ENCODE results near the gene ANKLE1. TPM values are rescaled to one million over a fixed set of nuclear protein-coding genes. Genes with fewer than 3 reads are reported as not detected.

The ANKLE1 gene
- total RNA-seq, 4 donors from 2014 or later = 0.07 to 1.1 (median 0.36) TPM

- 60 to 63% methylated on average over 10 of the region's 10 CpGs for WGBS, 2 donors
- DNase-seq (ENCODE audit: low spot score in 2 of 2) = no peak
- intact Hi-C loops (cut with DNase I; ENCODE audit: low total_unique reads) = no loop called here
- no peak overlapping the region for H3K4me3 ChIP-seq (ENCODE audit: low read depth, poor library complexity, severe bottlenecking)
- TF ChIP-seq CTCF (IDR thresholded peaks at IDR 0.05) (no peak), POLR2A (IDR thresholded peaks at IDR 0.05) (no peak)
These were observed 53.9 kb downstream of the ANKLE1 start for GRCh38 chr19:17335575-17335974.

Other genes with a start within 250 kb of the ANKLE1 start
- gene HAUS8, start 206.4 kb upstream of the ANKLE1 start, total RNA-seq = 1 to 10 TPM; 3.3 to 7.0 (median 5.7) TPM
- gene MYO9B, start 206.1 kb upstream of the ANKLE1 start, total RNA-seq = 10 to 100 TPM; 29.2 to 63.1 (median 43.5) TPM
- gene USE1, start 66.5 kb upstream of the ANKLE1 start, total RNA-seq = 10 to 100 TPM; 16.6 to 25.5 (median 23.8) TPM
- gene OCEL1, start 55.7 kb upstream of the ANKLE1 start, total RNA-seq = 1 to 10 TPM; 2.6 to 7.9 (median 4.0) TPM
- 100 to 1,000 TPM in 1 of 4 donors, 10 to 100 TPM in 3; 57.2 to 119 (median 83.6) TPM for gene NR2F6, start 36.0 kb upstream of the ANKLE1 start, total RNA-seq
- gene USHBP1, start 17.2 kb upstream of the ANKLE1 start, total RNA-seq = 1 to 10 TPM in 3 of 4 donors, under 1 TPM in 1; 0.80 to 3.0 (median 2.0) TPM
- 10 to 100 TPM; 48.3 to 61.2 (median 59.6) TPM for gene BABAM1, start 14.5 kb upstream of the ANKLE1 start, total RNA-seq
- gene ABHD8, start 21.5 kb downstream of the ANKLE1 start, total RNA-seq = 10 to 100 TPM; 20.2 to 34.9 (median 27.7) TPM
- 100 to 1,000 TPM in 3 of 4 donors, 10 to 100 TPM in 1; 88.4 to 228 (median 131) TPM for gene MRPL34, start 24.0 kb downstream of the ANKLE1 start, total RNA-seq
- 10 to 100 TPM; 16.4 to 30.7 (median 26.3) TPM for gene DDA1, start 27.7 kb downstream of the ANKLE1 start, total RNA-seq
- 10 to 100 TPM; 31.1 to 56.8 (median 46.9) TPM for gene ANO8, start 53.0 kb downstream of the ANKLE1 start, total RNA-seq
- 10 to 100 TPM; 30.6 to 36.8 (median 35.0) TPM for gene GTPBP3, start 55.7 kb downstream of the ANKLE1 start, total RNA-seq
- 10 to 100 TPM; 11.7 to 96.5 (median 50.2) TPM for gene PLVAP, start 95.4 kb downstream of the ANKLE1 start, total RNA-seq
- not detected for gene CCDC194, start 112.3 kb downstream of the ANKLE1 start, total RNA-seq
- gene BST2, start 123.7 kb downstream of the ANKLE1 start, total RNA-seq = 10 to 100 TPM in 3 of 4 donors, 1 to 10 TPM in 1; 9.4 to 15.9 (median 12.5) TPM
- 10 to 100 TPM; 66.8 to 86.4 (median 75.6) TPM for gene MVB12A, start 138.1 kb downstream of the ANKLE1 start, total RNA-seq
- gene TMEM221, start 166.8 kb downstream of the ANKLE1 start, total RNA-seq = 1 to 10 TPM in 1 of 4 donors, under 1 TPM in 2, not detected in 1; 0.42 to 1.3 (median 0.61) TPM
- gene NXNL1, start 179.0 kb downstream of the ANKLE1 start, total RNA-seq = not detected
- 10 to 100 TPM; 30.6 to 58.2 (median 43.6) TPM for gene SLC27A1, start 188.6 kb downstream of the ANKLE1 start, total RNA-seq
- gene PGLS, start 229.7 kb downstream of the ANKLE1 start, total RNA-seq = 100 to 1,000 TPM; 107 to 130 (median 117) TPM